ENCODE results near the gene RNU1-3. TPM values are rescaled to one million over a fixed set of nuclear protein-coding genes. Genes with fewer than 3 reads are reported as not detected.
"Not testable (repeated sequence)": the region's sequence is repeated elsewhere in the genome, so short reads cannot be mapped to it uniquely, and the experiment has no call there.

The RNU1-3 gene
- total and polyA plus RNA-seq, 2 donors from 2014 or later, result 26.8 to 8,605 TPM

DNA sequence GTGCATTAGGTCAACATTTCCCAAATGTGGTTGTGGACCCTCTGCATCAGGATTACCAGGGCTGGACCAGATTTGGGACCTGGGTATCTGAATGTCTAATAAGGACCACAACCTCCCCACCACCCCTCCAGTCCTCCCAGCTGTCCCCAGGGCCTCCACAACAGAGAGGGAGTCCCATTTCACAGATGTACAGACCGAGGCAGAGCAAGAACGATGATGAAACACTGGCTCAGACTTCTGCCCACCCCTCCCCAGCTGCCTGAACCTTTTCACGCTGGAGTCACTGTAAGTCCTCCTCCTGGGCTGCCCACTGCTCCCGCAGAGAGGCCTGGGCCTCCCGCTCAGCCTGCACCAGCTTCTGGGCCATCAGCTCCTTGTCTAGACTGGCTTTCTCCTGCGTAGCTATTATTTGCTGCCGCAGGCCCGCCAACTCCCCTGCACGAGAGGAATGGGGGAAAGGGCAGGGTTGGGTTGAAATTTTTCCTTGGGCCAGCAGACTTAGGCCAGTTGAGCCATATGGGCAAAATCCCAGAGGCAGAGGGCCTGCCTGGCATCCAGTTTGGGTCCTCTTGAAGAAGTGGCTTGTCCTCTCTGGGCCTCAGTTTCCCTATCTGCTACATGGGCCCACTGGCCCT, 45.0 kb downstream of the RNU1-3 start:
- H3K4me1 ChIP-seq (ENCODE audit: control insufficient read depth in 2 of 3, insufficient read depth in 2 of 3, low read depth in 1 of 3, low read length in 3 of 3); H3K27me3 ChIP-seq (ENCODE audit: control insufficient read depth, insufficient read depth, low read length); FAIRE-seq; H3K4me3 ChIP-seq (ENCODE audit: low read length in 3 of 3); H3K27ac ChIP-seq (ENCODE audit: low read depth in 2 of 2, low read length in 2 of 2); H3K9me3 ChIP-seq (ENCODE audit: control insufficient read depth in 2 of 3, insufficient read depth in 1 of 3, low read length in 3 of 3); intact Hi-C loops (cut with DNase I); H3K9ac ChIP-seq (ENCODE audit: low read length in 3 of 3): not testable (repeated sequence)
- peak in 2 of 5 donors; percentile 71 to 86 for DNase-seq
- peaks cover 2 to 35% (median 23%) of the 10 kb centered on the region in 3 donors for H3K36me3 ChIP-seq (ENCODE audit: control insufficient read depth in 2 of 3, insufficient read depth in 3 of 3, low read length in 3 of 3)

- Histone ChIP-seq H3K27ac (ENCODE audit: low read depth in 2 of 2, low read length in 2 of 2) (no peak overlapping the region), H3K4me3 (ENCODE audit: low read length in 3 of 3) (no peak overlapping the region), H3K9ac (ENCODE audit: low read length in 3 of 3) (no peak overlapping the region), H3K9me3 (ENCODE audit: control insufficient read depth in 2 of 3, insufficient read depth in 1 of 3, low read length in 3 of 3) (no peaks in the 10 kb centered on the region), H3K36me3 (ENCODE audit: control insufficient read depth in 2 of 3, insufficient read depth in 3 of 3, low read length in 3 of 3) (peaks cover 2 to 32% (median 18%) of the 10 kb centered on the region in 3 donors), H3K27me3 (ENCODE audit: control insufficient read depth, insufficient read depth, low read length) (no peaks in the 10 kb centered on the region), H3K4me1 (ENCODE audit: control insufficient read depth in 2 of 3, insufficient read depth in 2 of 3, low read depth in 1 of 3, low read length in 3 of 3) (peaks cover 0 to 3% (median 0%) of the 10 kb centered on the region in 3 donors)
- FAIRE-seq (no peak), DNase-seq (no peak)
- intact Hi-C loops (cut with DNase I), result no loop called here
- no peak for TF ChIP-seq CTCF (IDR thresholded peaks at IDR 0.05; ENCODE audit: borderline replicate concordance, extremely low read depth, insufficient read depth)
These were observed 45.5 kb downstream of the RNU1-3 start for GRCh38 chr1:16621300-16621658.

- peak in 2 of 5 donors; percentile 58 to 90 for DNase-seq
- intact Hi-C loops (cut with DNase I), result loop anchor here (5.0 kb wide), 1 partner anchor 322 kb away; no protein-coding TSS in a partner anchor
- H3K9me3 ChIP-seq (ENCODE audit: control insufficient read depth in 2 of 3, insufficient read depth in 1 of 3, low read length in 3 of 3); FAIRE-seq; H3K27me3 ChIP-seq (ENCODE audit: control insufficient read depth, insufficient read depth, low read length); H3K4me3 ChIP-seq (ENCODE audit: low read length in 3 of 3); H3K9ac ChIP-seq (ENCODE audit: low read length in 3 of 3); H3K4me1 ChIP-seq (ENCODE audit: control insufficient read depth in 2 of 3, insufficient read depth in 2 of 3, low read depth in 1 of 3, low read length in 3 of 3); H3K27ac ChIP-seq (ENCODE audit: low read depth in 2 of 2, low read length in 2 of 2): not testable (repeated sequence)
- peak; percentile 9 for TF ChIP-seq CTCF (IDR thresholded peaks at IDR 0.05; ENCODE audit: borderline replicate concordance, extremely low read depth, insufficient read depth)
- H3K36me3 ChIP-seq (ENCODE audit: control insufficient read depth in 2 of 3, insufficient read depth in 3 of 3, low read length in 3 of 3), result peaks cover 0 to 24% (median 10%) of the 10 kb centered on the region in 3 donors
These were observed 46.8 kb downstream of the RNU1-3 start for GRCh38 chr1:16619803-16620501.

- no peak overlapping the region for H3K27ac ChIP-seq (ENCODE audit: low read depth in 2 of 2, low read length in 2 of 2)
- peak in 2 of 5 donors; percentile 77 to 88 for DNase-seq
- no peak overlapping the region for H3K9ac ChIP-seq (ENCODE audit: low read length in 3 of 3)
- H3K4me1 ChIP-seq (ENCODE audit: control insufficient read depth in 2 of 3, insufficient read depth in 2 of 3, low read depth in 1 of 3, low read length in 3 of 3), result peaks cover 0 to 3% (median 1%) of the 10 kb centered on the region in 3 donors
- peaks cover 0 to 17% (median 5%) of the 10 kb centered on the region in 3 donors for H3K36me3 ChIP-seq (ENCODE audit: control insufficient read depth in 2 of 3, insufficient read depth in 3 of 3, low read length in 3 of 3)
- intact Hi-C loops (cut with DNase I), result loop anchor here (5.0 kb wide), 1 partner anchor 324 kb away; no protein-coding TSS in a partner anchor
- FAIRE-seq, result no peak
- TF ChIP-seq CTCF (IDR thresholded peaks at IDR 0.05; ENCODE audit: borderline replicate concordance, extremely low read depth, insufficient read depth), result no peak
- H3K9me3 ChIP-seq (ENCODE audit: control insufficient read depth in 2 of 3, insufficient read depth in 1 of 3, low read length in 3 of 3), result no peaks in the 10 kb centered on the region
- H3K4me3 ChIP-seq (ENCODE audit: low read length in 3 of 3), result no peak overlapping the region
- H3K27me3 ChIP-seq (ENCODE audit: control insufficient read depth, insufficient read depth, low read length), result no peaks in the 10 kb centered on the region
These were observed 48.0 kb downstream of the RNU1-3 start for GRCh38 chr1:16618719-16619118.

All from kidney (tissue), 14 donors.